ENCODE results near the gene ZNF408. TPM values are rescaled to one million over a fixed set of nuclear protein-coding genes. Genes with fewer than 3 reads are reported as not detected.
"Not testable (repeated sequence)": the region's sequence is repeated elsewhere in the genome, so short reads cannot be mapped to it uniquely, and the experiment has no call there.

Gene ZNF408
- 9.0 and 14.0 TPM in 2 replicates for total RNA-seq (2014; rRNA removed)
- 8.3 TPM for polyA plus RNA-seq (2012)

DNA sequence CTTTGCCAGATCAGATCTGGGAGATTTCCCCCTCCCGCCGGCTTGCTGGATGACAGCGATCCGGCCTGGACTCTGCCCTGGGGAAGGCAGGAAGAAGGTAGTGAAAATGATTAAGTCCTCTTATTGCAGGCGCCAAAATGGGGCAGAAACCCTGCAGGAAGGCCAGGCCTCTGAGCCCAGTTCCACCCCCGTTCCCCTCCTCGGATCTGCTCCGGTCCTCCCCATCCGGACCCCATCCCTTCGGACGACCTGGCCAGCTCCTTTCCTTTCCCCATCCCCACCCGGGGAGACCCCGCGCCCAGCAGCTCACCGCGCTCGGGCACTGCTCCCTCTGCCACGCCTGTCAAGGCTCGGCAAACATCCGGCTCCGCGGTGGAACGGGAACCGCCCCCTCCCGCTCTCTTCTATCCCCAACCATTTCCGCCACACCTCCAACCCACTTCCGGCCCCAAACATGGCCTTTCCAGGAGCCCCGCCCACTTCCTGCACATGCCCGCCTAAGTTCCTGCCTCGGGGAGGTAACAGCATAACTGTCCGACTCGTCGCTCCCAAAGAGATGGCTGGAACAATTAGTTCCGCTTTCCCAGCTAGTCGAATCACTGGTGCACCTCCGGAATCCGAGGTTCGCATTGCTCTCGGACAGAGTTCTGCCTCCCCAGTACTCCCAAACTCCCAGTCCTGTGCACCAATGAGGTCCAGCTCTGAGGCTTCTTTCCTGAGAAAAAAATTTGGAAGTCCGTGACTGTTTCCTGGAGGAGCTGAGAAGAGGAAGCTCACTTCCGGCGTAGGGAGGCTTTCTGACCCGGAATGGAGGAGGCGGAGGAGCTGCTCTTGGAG, at the start of gene ZNF408, which contains the start of gene ARHGAP1:
Gene ZNF408, plus strand, starts transcription at position 791 of the 837 bp plus-strand sequence. Its CDS starts 17 bp downstream, at position 808.
Gene ARHGAP1, minus strand, starts transcription at position 379 of the 837 bp plus-strand sequence. CDS start 4,512 bp downstream, outside the sequence.
- DNase-seq (ENCODE audit: low read depth) = peak; percentile 97

GRCh38 chr11:46655631-46656030, 45.2 kb upstream of the ZNF408 start:
- no peak for DNase-seq (ENCODE audit: low read depth)

DNA sequence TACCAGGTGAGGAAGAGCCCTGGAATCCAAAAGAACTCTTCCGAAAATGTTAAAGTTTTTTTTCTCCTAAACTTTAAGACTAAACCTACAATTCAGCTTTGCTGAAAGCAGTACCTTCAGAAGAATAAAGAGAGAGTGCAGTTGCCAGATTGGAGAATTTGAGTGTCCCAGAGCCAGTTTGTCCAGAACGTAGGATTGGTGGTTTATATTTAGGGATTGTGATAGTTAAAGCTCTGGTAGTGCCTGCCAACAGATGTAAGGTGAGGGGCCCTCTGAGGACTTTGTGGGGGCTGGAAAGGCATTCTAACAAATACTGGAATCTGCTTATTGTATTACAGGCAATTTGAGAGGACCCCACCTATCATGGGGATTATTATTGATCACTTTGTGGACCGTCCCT, 43.6 kb upstream of the ZNF408 start:
- no peak for DNase-seq (ENCODE audit: low read depth)

GRCh38 chr11:46658259-46658658, 42.6 kb upstream of the ZNF408 start:
- peak; percentile 77 for DNase-seq (ENCODE audit: low read depth)

GRCh38 chr11:46659908-46660307, 40.9 kb upstream of the ZNF408 start:
- peak; percentile 92 for DNase-seq (ENCODE audit: low read depth)

DNA sequence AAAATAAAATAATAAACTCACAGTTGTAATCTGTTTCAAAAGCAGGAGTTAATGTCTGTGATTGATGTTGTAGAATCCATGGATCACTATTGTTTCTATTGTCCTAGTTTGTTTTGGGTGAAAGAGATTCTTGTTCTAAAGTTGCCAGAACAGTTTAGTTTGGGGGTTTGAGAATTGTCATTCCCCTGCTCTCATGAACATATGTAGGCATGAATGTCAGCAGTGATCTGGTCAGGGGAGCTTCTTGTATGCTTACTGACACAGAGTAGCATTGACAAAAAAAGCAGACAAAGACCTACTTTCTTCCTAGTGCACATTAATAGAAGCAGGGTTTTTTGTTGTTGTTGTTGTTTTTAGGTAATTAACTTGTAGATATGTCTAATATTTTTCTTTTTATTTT, 39.0 kb upstream of the ZNF408 start:
- no peak for DNase-seq (ENCODE audit: low read depth)

DNA sequence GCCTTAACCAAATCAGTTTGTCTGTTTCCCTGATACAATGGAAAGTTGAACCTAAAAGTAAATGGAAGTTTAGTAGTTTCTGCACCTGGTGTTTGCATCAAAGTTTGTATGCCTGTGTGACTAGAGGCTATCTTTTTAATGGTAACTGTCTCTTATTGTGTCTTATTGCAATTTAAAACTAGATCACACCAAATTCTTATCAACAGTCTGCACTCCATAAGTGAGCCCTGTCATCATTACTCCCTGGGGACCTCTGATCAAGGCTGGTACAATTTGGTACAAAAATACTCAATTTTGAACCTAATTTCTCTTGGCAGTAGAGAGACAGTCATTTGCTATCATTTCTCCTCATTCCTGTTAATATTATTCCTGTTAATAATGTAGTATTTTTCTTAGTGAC, 38.5 kb upstream of the ZNF408 start:
- DNase-seq (ENCODE audit: low read depth) = no peak

DNA sequence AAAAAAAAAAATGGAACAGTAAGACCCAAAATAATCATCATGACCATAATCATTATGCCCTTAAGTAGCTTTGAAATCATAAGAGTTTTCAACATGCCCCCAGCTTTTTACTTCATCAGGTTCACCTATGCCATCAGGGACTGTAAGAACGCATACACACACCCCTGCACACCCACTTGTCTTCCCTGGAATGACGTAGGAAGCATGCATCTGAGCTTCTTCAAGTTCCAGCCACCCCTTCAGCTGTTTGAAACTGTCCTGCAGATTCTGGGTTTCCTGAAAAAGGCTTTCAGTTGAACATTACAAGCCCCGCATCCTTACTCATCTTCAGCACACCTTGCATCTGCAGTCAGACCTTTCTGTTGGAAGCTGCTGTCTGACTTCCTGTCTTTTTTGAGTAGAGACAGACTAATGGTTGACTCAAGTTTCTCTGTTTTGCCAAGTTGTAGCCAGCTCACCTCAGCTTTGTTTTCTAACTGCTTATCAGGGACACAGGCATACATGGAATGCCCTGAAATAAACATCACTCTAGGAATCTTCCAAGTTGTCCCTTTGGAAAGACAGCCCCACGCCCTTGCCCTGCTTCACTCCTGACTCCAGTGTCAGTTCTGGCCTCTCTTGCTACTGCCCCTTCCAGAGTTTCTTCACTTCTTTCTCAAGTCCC, 37.4 kb upstream of the ZNF408 start:
- no peak for DNase-seq (ENCODE audit: low read depth)

DNA sequence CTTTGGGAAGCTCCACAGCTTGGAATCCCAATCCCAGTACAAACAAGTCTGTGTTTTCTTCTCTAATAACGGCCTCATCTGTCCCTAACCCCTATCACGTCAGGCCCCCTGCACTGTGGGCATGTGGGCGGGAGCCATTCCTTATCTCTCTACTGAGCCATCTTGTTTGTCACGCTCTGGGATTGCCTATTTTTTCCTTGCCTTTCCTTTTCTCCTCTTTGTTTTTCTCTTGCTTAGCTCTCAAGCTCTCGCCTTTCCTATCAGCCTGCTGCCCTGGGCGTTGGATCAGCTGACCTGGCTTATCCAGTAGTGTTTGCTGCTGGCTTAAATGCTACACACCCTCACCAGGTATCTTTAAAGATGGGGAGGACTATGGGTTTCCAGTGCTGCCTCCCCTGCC, 36.2 kb upstream of the ZNF408 start:
- no peak for DNase-seq (ENCODE audit: low read depth)

DNA sequence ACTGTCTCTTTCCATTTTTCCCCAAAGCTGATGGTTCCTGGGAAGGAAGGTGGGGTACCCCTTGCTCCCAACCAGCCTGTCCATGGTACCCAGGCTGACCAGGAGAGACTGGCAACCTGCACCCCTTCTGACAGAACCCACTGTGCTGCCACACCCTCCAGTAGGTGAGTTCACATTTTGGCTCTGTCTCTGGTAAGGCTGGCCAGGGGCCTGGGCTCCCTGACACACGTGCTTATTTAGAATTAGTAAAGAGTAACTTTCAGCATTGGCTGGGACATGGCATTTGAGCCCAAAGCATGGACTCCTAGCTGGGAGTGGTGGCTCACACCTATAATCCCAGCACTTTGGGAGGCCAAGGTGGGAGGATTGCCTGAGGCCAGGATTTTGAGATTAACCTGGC, 35.5 kb upstream of the ZNF408 start:
- DNase-seq (ENCODE audit: low read depth) = no peak

GRCh38 chr11:46666516-46666915, 34.3 kb upstream of the ZNF408 start:
- no peak for DNase-seq (ENCODE audit: low read depth)

- no peak for DNase-seq (ENCODE audit: low read depth)
These were observed 33.8 kb upstream of the ZNF408 start for GRCh38 chr11:46667043-46667481.

- no peak for DNase-seq (ENCODE audit: low read depth)
These were observed 32.2 kb upstream of the ZNF408 start for GRCh38 chr11:46668480-46669085.

DNA sequence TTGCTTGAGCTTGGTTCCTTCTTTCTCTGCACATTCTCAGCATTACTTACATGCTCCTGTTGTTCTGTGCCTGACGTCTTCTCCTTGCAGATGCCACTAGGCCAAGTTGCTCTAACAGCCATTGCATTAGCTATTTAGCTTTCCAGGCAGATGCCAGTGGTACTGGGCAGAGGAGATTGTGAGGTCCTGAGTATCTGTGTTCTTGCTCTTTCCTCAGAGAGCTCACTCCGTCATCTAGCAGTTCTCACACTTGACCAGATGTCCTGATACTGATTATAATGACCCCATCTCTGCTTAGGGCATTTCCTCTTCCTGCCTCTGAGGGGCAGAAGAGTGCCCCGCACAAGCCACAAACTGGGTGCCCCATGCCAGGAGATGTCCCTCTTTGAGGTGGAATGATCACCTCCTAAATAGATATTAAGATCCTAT, 31.1 kb upstream of the ZNF408 start:
- no peak for DNase-seq (ENCODE audit: low read depth)

GRCh38 chr11:46670521-46670920, 30.3 kb upstream of the ZNF408 start:
- DNase-seq (ENCODE audit: low read depth) = not testable (repeated sequence)

GRCh38 chr11:46671958-46672315, 28.9 kb upstream of the ZNF408 start:
- DNase-seq (ENCODE audit: low read depth) = no peak

DNA sequence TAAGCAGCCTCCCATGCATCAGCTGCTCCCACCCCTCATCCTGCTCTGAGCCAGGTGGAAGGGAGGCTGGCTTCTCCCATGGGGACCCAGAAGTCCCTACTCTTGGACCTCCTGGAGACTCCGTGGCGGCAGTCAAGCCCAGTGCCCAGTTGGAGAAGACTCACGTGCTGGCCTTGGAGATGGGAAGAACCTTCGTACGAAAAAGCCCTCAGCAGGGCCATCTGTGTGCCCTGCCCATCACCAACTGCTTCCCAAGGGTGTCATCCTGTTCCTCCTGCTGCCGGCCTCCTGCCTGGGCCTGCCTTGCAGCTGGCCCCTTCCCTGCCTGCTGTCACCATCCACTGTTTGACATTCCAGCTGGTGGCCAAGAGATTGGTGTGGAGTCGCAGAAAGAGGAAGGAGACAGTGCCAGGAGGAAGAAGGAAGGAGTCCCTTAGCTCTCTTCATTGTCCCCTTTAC, 28.4 kb upstream of the ZNF408 start:
- no peak for DNase-seq (ENCODE audit: low read depth)

- no peak for DNase-seq (ENCODE audit: low read depth)
These were observed 26.9 kb upstream of the ZNF408 start for GRCh38 chr11:46673713-46674462.

DNA sequence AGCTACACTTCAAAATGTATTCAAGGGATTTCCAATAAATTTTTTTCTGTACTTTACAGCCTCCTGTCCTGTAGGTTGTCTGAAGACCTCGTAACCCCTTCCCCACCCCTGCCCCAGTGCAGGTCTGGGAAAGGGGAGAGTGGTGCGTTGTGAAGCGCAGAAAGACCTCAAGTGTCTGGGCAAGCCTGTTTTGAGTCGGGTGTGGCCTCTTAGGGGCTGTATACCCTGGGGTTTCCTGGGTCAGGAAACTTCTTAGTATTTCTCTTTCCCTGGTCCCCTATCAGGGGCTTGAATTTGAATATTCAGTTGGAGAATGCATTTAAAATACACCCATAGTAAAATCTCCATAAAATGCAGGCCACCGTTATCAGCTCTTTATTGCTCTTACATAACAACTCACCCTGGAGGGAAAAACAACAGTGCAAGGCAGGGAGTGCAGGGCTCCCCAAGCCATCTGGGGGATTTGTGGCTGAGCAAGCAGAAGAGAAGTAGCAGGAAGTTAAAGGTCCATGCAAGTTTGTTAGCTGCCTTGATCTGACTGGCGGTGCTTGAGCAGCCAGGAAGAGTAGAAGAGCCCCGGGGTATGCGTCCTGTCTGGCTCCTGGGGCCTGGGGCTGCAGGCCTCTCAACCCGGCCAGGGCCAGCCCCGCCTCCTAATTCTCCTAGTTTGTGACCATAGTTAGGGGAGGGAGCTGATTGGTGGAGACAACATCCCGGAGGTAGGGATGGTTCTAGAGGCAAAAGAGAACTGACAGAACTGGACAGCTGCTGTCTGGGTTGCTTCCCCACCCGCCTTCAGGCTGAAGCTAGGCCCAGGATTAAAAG, 26.2 kb upstream of the ZNF408 start:
- DNase-seq (ENCODE audit: low read depth) = peak; percentile 93

DNA sequence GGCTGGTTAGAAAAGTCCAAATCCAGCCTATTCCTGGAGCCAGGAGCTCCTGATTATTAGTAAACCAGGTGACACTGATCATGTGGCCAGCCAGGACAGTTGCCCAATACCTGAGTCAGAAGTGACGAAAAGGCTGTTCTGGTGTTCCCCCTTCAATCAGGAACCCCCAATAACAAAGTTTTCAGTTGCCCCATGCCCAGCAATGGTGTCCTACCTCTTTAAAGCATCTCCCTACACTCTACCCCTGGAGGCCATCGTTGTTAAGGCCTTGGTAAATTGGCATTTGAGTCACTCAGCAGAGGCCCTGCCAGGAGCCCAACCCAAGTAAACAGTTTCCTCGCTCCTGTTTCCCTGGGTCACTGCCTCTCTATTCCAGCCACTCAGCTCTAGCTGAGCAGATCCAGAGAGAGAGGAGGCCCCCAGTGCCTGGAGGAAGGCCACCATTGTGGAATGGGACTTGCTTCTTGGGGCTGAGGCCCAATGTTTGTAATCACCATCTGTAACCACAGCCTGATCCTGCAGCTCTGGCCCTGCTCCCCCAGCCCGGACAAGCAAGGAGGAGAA, 25.5 kb upstream of the ZNF408 start:
- peak; percentile 89 for DNase-seq (ENCODE audit: low read depth)

Data from LHCN-M2 (cell line).